ENCODE measurements around the gene PAPLN. TPM values are rescaled to one million over a fixed set of nuclear protein-coding genes. Genes with fewer than 3 reads are reported as not detected.

The PAPLN gene
- total and polyA plus RNA-seq, 2 of the 8 experiments (the other 6 are each of a cell fraction or from before 2014, with no cell fraction given): 14.8 to 25.6 TPM

DNA sequence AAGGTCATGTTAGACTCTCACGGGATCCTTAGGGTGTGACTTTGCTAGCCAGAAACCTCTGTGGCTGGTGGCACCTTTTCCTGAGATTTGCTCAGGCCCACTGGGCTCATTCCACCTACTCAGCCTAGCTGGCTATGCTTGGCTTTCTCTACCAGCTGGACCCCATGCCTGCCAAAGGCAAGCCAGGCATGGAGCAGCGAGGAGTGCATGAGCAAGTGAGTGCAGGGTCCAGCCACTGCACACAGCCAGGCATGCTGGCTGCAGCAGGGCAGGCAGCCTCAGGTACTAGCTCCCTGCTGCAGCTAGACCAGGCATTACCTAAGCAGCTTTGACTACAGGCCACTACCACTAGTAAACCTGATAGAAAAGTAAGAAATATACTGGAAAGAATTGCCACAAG lies 29.7 kb upstream of the PAPLN start:
- H3K4ac ChIP-seq (replicated peaks; ENCODE audit: insufficient read length, low read depth, low read length): no peak overlapping the region
- no peaks in the 10 kb centered on the region for H3K79me2 ChIP-seq (ENCODE audit: control insufficient read depth in 1 of 2, insufficient read depth in 2 of 2, low read length in 2 of 2)
- H3K23me2 ChIP-seq (ENCODE audit: low read depth, low read length): no peaks in the 10 kb centered on the region
- ChIA-PET POLR2A (ENCODE audit: partially characterized antibody) (interaction anchor here (0.7 kb wide), 1 partner anchor 11 kb away, joined by 3 read pairs; no protein-coding TSS in a partner anchor), CTCF (ENCODE audit: partially characterized antibody) (interaction anchor here (0.9 to 2.7 kb wide), 4 partner anchors 9 to 265 kb away, joined by 3 to 10 read pairs (median 3); no protein-coding TSS in a partner anchor)
- H3K9ac ChIP-seq (replicated peaks in 1 of 4; ENCODE audit: extremely low read depth in 1 of 4, low read depth in 3 of 4, low read length in 3 of 4): no peak overlapping the region
- no peak overlapping the region for H4K91ac ChIP-seq (replicated peaks; ENCODE audit: insufficient read length, low read length)
- no peak overlapping the region for H2BK20ac ChIP-seq (ENCODE audit: low read length)
- no peak overlapping the region for H3K56ac ChIP-seq (replicated peaks; ENCODE audit: insufficient read length, low read depth, low read length)
- no peak overlapping the region for H2BK15ac ChIP-seq (ENCODE audit: low read length)
- H3K9me3 ChIP-seq (ENCODE audit: insufficient read depth in 2 of 2, low read depth in 1 of 2, low read length in 1 of 2): no peaks in the 10 kb centered on the region; a peak in 1 of 4 replicates
- no peak overlapping the region for H3K4me2 ChIP-seq (ENCODE audit: insufficient read depth in 1 of 2, low read depth in 2 of 2, low read length in 2 of 2)
- no peaks in the 10 kb centered on the region for H4K20me1 ChIP-seq (replicated peaks in 1 of 2; ENCODE audit: control insufficient read depth in 1 of 2, insufficient read depth in 2 of 2, low read length in 2 of 2)
- no peaks in the 10 kb centered on the region for H3K79me1 ChIP-seq (ENCODE audit: low read depth, low read length)
- H2BK120ac ChIP-seq (replicated peaks; ENCODE audit: low read depth, low read length): no peak overlapping the region
- H2AK5ac ChIP-seq (ENCODE audit: low read depth, low read length): no peak overlapping the region
- no peak overlapping the region for H2AFZ ChIP-seq (ENCODE audit: low read length)
- H3K14ac ChIP-seq (ENCODE audit: insufficient read length): no peak overlapping the region
- H2BK5ac ChIP-seq (ENCODE audit: low read depth, low read length): no peak overlapping the region
- no peak overlapping the region for H3K23ac ChIP-seq (ENCODE audit: insufficient read length)
- no peak overlapping the region for H3K27ac ChIP-seq (ENCODE audit: low read depth, low read length)
- H4K5ac ChIP-seq (ENCODE audit: insufficient read length, low read depth, low read length): no peak overlapping the region
- H3K36me3 ChIP-seq (ENCODE audit: control insufficient read depth in 2 of 4, insufficient read depth in 4 of 4, low read length in 3 of 4): peaks cover 5 to 40% (median 16%) of the 10 kb centered on the region in 4 experiments; a peak in 6 of 8 replicates
- no peaks in the 10 kb centered on the region for H3K27me3 ChIP-seq (replicated peaks in 1 of 4; ENCODE audit: control insufficient read depth in 3 of 4, extremely low read depth in 1 of 4, insufficient read depth in 3 of 4, low read length in 3 of 4)
- 98% methylated on average over 2 of the region's 2 CpGs; no CpG with 5 or more reads in 1 of the 2 experiments for WGBS, 2 experiments (ENCODE audit: extremely low coverage in 1 of 2, insufficient coverage in 1 of 2, insufficient read length in 1 of 2, insufficient replicate concordance in 2 of 2, low coverage in 1 of 2, low lambda C conversion rate in 2 of 2, missing lambda C conversion rate in 1 of 2)
- no peak overlapping the region for H4K8ac ChIP-seq (ENCODE audit: extremely low read depth, insufficient read depth, low read length)
- H3K4me1 ChIP-seq (replicated peaks in 1 of 4; ENCODE audit: control insufficient read depth in 3 of 4, insufficient read depth in 4 of 4, low read length in 3 of 4): no peaks in the 10 kb centered on the region
- H3K18ac ChIP-seq (ENCODE audit: extremely low read depth, low read length): no peak overlapping the region
- H2BK12ac ChIP-seq (ENCODE audit: low read depth, low read length): no peak overlapping the region
- FAIRE-seq (no peak), DNase-seq (ENCODE audit: low read depth in 1 of 2, low spot score in 2 of 2) (no peak)
- H3K4me3 ChIP-seq (ENCODE audit: extremely low read depth in 1 of 4, insufficient read depth in 2 of 4, low read depth in 3 of 4, low read length in 4 of 4): no peak overlapping the region
- no peak for TF ChIP-seq KDM1A (IDR thresholded peaks at IDR 0.05; ENCODE audit: borderline replicate concordance, low read length)
- no peak for TF ChIP-seq FOSL1 (IDR thresholded peaks at IDR 0.05; ENCODE audit: insufficient read depth, low read depth, low read length)
- TF ChIP-seq JUND (IDR thresholded peaks at IDR 0.05; ENCODE audit: low read length): no peak
- TF ChIP-seq, protein P1, sequence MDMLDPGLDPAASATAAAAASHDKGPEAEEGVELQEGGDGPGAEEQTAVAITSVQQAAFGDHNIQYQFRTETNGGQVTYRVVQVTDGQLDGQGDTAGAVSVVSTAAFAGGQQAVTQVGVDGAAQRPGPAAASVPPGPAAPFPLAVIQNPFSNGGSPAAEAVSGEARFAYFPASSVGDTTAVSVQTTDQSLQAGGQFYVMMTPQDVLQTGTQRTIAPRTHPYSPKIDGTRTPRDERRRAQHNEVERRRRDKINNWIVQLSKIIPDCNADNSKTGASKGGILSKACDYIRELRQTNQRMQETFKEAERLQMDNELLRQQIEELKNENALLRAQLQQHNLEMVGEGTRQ (IDR thresholded peaks at IDR 0.05; ENCODE audit: low read length): no peak
- TF ChIP-seq SP1 (IDR thresholded peaks at IDR 0.05; ENCODE audit: low read depth, low read length): no peak
- no peak for TF ChIP-seq BACH1 (IDR thresholded peaks at IDR 0.05; ENCODE audit: low read length)

Measured in H1 (cell line).